ENCODE measurements around the gene ITPR1. TPM values are rescaled to one million over a fixed set of nuclear protein-coding genes. Genes with fewer than 3 reads are reported as not detected.
A peak's percentile ranks its signal among the peaks of the same experiment; 100 is the strongest.
"Not testable (repeated sequence)": the region's sequence is repeated elsewhere in the genome, so short reads cannot be mapped to it uniquely, and the experiment has no call there.

The ITPR1 gene
- 81.3 TPM for total RNA-seq

- DNase-seq (ENCODE audit: low spot score), result peak; percentile 99
- peak; percentile 99 for ATAC-seq
- intact Hi-C loops (cut with DNase I), result loop anchor here (5.0 kb wide), 1 partner anchor 294 kb away; no protein-coding TSS in a partner anchor
Measured at GRCh38 chr3:4493014-4493940, at the start of gene ITPR1. TSS of gene ITPR1 (plus strand) at chr3:4493348. CDS start at chr3:4516492, 23,144 bp downstream.

GRCh38 chr3:4447295-4447999, 45.7 kb upstream of the ITPR1 start:
- DNase-seq (ENCODE audit: low spot score) (no peak), ATAC-seq (no peak)
- intact Hi-C loops (cut with DNase I), result no loop called here

- ATAC-seq (no peak), DNase-seq (ENCODE audit: low spot score) (no peak)
- intact Hi-C loops (cut with DNase I), result no loop called here
Measured at GRCh38 chr3:4448187-4448586, 45.0 kb upstream of the ITPR1 start.

GRCh38 chr3:4449043-4449805, 43.9 kb upstream of the ITPR1 start:
- no peak for DNase-seq (ENCODE audit: low spot score)
- no peak for ATAC-seq
- intact Hi-C loops (cut with DNase I), result no loop called here

GRCh38 chr3:4454142-4454541, 39.0 kb upstream of the ITPR1 start:
- ATAC-seq, result no peak
- DNase-seq (ENCODE audit: low spot score), result no peak
- intact Hi-C loops (cut with DNase I), result no loop called here

- DNase-seq (ENCODE audit: low spot score); ATAC-seq; intact Hi-C loops (cut with DNase I): not testable (repeated sequence)
Measured at GRCh38 chr3:4456780-4457179, 36.4 kb upstream of the ITPR1 start.

- ATAC-seq (no peak), DNase-seq (ENCODE audit: low spot score) (no peak)
- intact Hi-C loops (cut with DNase I), result no loop called here
Measured at GRCh38 chr3:4458961-4459360, 34.2 kb upstream of the ITPR1 start.

- DNase-seq (ENCODE audit: low spot score) (no peak), ATAC-seq (no peak)
- intact Hi-C loops (cut with DNase I), result no loop called here
Measured at GRCh38 chr3:4460334-4460733, 32.8 kb upstream of the ITPR1 start.

- ATAC-seq (no peak), DNase-seq (ENCODE audit: low spot score) (no peak)
- intact Hi-C loops (cut with DNase I), result no loop called here
Measured at GRCh38 chr3:4461468-4462090, 31.6 kb upstream of the ITPR1 start.

- ATAC-seq (no peak), DNase-seq (ENCODE audit: low spot score) (no peak)
- intact Hi-C loops (cut with DNase I), result no loop called here
Measured at GRCh38 chr3:4462369-4463040, 30.6 kb upstream of the ITPR1 start.

- intact Hi-C loops (cut with DNase I), result no loop called here
- ATAC-seq, result no peak
Measured at GRCh38 chr3:4464576-4464975, 28.6 kb upstream of the ITPR1 start.

GRCh38 chr3:4466741-4467521, 26.2 kb upstream of the ITPR1 start, which contains the start of gene SUMF1:
TSS of gene SUMF1 (minus strand) at chr3:4467269. CDS start at chr3:4467245, 24 bp downstream.
- intact Hi-C loops (cut with DNase I), result no loop called here
- ATAC-seq (peak; percentile 98), DNase-seq (ENCODE audit: low spot score) (peak; percentile 87)

More at GRCh38 chr3:4464576-4464975, 28.6 kb upstream of the ITPR1 start:
- no peak for DNase-seq (ENCODE audit: low spot score)

- intact Hi-C loops (cut with DNase I), result no loop called here
- ATAC-seq (no peak), DNase-seq (ENCODE audit: low spot score) (no peak)
Measured at GRCh38 chr3:4467522-4467867, 25.7 kb upstream of the ITPR1 start.

GRCh38 chr3:4471907-4472306, 21.2 kb upstream of the ITPR1 start:
- DNase-seq (ENCODE audit: low spot score) (no peak), ATAC-seq (no peak)
- intact Hi-C loops (cut with DNase I), result no loop called here

- DNase-seq (ENCODE audit: low spot score), result no peak
- intact Hi-C loops (cut with DNase I), result no loop called here
- no peak for ATAC-seq
Measured at GRCh38 chr3:4472312-4472711, 20.8 kb upstream of the ITPR1 start.

- intact Hi-C loops (cut with DNase I), result no loop called here
- ATAC-seq, result no peak
- DNase-seq (ENCODE audit: low spot score), result no peak
Measured at GRCh38 chr3:4472766-4473165, 20.4 kb upstream of the ITPR1 start.

GRCh38 chr3:4474683-4475490, 18.3 kb upstream of the ITPR1 start:
- DNase-seq (ENCODE audit: low spot score), result no peak
- intact Hi-C loops (cut with DNase I), result no loop called here
- ATAC-seq, result peak; percentile 84
